ENCODE results near the gene VEGFD.
"Not testable (repeated sequence)": the region's sequence is repeated elsewhere in the genome, so short reads cannot be mapped to it uniquely, and the experiment has no call there.

The VEGFD gene

GRCh38 chrX:15358533-15358932, 25.7 kb downstream of the VEGFD start:
- DNase-seq: no peak

- DNase-seq: no peak
Observed at GRCh38 chrX:15356444-15356843, 27.8 kb downstream of the VEGFD start.

GRCh38 chrX:15350329-15350996, 33.8 kb downstream of the VEGFD start:
- DNase-seq: no peak

DNA sequence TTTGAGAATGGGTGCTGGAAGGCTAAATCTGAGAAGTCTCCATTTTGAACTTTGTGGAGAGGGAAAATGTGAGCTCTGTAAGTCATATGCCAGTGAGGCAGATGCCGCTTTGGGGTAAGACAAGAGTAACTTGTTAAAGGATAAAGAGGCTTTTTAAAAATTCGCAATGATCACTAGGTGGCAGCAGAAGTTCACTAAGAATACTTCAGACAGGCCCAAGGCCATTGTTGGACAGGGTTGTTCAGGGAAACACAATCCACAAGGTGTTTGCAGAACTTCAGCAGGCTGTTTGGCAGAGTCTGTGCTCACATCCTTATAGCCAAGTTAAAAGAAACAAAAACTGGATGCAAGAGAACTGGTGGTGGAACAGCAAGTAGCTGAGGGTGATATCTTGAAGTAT, 35.2 kb downstream of the VEGFD start:
- no peak for DNase-seq

DNA sequence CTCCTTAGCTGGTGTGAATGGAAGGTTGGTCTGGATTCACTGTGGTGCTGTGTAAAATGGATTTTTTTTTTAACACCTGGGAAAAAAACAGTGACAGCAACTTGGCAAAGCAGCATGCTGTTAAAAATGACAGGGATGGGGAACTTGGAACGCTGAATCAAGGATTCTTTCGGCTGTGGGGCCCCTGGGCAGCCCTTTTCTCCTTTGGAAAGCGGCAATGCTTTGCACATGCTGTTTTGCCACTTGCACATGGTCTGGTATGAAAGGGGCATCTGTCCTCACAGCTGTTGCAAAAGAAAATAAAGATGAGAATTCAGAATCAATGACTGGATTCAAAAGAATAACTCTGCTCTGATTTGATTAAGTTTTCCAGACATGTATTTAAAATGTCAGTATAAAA, 38.2 kb downstream of the VEGFD start:
- no peak for DNase-seq

DNA sequence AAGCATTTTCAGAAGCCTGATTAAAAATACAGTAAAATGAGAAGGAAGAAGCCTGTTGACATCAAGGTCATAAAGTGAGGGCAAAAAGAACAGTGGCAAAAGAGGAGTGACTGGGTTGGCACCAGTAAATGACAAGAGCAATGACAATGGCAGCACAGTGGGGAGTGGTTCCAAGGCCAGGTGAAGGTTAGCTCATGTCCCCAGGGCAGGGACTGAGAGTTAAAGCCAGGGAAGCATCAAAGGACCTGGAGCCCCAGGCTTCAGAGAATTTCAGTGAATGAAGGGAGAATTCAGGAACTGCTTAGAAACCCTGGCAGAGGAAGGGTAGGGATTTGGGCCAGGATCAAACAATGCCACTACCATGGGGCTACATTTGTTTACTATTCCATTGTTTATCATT, 40.1 kb downstream of the VEGFD start:
- no peak for DNase-seq

GRCh38 chrX:15343075-15343476, 41.1 kb downstream of the VEGFD start:
- no peak for DNase-seq

DNA sequence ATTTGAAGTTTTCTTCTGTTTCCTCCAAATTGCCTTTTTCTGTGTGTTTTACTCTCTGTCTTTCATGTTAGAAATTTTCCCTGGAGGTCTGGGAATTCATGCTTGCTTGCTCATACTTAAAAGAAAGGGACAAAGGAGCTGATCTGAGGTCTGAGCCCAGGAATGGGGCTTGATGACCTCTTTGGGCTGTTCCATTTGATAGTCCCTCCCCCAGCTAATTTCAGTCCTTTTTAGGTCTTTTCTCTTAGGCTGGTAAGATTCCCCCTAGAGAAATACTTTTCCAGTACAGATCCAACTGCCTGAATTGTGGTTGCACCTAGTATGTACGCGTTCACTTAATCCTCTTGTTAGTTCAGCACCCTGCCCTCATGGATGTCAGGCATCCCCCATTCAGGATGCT, 43.3 kb downstream of the VEGFD start:
- DNase-seq: no peak

GRCh38 chrX:15336023-15336413, 48.2 kb downstream of the VEGFD start:
- peak; percentile 76 for DNase-seq

GRCh38 chrX:15335135-15336022, 48.8 kb downstream of the VEGFD start, which contains the start of gene PIGA:
TSS of gene PIGA (minus strand) at chrX:15335523. CDS start at chrX:15331930, 3,593 bp downstream.
- DNase-seq: peak; percentile 96

DNA sequence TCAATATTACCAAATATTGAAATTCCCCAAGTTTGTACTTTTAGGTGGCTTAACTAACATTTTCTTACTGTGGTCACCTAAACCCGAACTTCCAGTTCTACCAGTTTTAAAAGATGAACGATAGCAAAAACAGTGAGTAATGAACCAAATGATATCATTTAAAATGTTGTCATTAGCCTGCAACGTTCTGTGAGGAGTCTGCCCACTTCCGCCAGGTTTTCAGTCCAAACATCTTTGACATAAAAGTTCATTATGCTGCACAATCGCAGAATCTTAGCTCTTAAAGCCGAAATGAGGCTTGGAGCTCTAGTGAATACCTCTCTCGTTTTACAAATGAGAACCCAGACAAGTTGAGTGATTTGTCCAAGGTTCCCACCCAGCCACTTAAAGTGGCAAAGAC, 49.7 kb downstream of the VEGFD start:
- no peak for DNase-seq

DNA sequence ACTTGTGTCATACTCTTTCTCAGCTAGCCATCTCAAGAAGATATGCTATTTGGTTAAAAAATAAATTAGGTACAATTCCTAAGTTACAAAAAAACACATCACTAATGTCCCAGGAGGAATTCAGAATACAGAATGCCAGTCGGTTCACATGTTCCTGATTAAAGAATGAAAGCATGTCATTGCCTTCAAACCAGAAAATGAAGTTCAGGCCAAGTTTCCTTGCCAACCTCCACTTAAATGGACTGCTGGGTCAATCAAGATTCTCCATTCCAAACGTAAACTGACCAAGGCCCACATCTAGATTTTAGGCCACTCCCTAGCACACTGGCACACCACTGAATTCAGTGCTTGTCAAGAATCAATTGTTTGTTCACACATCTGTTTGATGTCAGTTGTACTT, 55.4 kb downstream of the VEGFD start:
- DNase-seq: no peak

DNA sequence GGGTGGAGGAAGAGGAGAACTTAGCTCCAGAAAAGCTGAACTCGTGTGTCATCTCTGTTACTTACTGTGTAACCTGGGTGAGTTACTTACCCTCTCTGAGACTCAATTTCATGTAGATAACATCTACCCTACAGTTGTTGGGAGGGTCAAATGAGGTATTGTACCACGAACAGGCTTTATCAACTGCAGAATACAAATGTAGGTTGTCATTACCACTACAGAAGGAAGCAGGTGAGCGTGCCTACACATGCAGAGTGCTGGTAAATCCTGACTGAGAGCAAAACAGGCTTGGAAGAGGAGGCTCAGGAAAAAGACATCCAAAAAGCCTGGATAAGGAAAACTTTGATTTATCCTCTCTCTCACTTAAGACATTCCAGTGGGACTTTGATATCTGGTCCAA, 56.1 kb downstream of the VEGFD start:
- DNase-seq: no peak

DNA sequence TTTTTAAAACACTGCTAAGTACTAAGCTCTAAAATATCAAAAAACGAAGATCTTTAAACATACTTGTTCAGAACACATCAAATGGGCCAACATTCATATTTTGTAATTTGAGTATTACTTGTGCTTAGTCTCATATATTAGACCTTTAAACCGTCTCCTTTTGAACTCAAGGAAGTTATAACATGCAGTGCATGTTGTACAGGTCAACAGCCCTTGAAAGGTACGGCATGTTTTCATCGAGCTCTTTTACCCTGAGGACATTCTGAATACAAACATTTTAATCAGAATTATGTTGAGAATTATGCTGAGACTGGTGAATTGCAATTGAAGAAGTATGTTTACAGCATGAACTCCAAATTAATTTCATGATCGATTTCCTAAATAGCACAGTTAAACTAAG, 61.7 kb downstream of the VEGFD start:
- no peak for DNase-seq

DNA sequence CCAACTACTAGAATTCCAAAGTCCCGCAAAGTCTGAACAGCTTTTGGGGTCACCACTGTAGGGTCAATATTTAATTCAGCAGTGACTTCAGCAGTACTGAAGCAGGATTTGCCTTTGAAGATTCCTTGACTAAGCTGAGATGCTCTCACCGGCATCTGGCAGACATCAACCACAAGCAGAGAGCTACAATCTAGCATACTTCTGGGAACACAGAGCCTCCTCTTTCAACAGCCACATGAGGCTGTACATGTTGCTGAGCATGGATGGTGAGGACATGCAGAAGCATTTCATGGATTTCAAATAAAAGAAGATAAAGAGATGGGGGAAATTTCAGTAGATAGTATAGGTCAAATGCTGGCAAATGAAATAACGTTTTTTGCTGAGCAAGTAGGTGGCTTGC, 62.1 kb downstream of the VEGFD start:
- no peak for DNase-seq

DNA sequence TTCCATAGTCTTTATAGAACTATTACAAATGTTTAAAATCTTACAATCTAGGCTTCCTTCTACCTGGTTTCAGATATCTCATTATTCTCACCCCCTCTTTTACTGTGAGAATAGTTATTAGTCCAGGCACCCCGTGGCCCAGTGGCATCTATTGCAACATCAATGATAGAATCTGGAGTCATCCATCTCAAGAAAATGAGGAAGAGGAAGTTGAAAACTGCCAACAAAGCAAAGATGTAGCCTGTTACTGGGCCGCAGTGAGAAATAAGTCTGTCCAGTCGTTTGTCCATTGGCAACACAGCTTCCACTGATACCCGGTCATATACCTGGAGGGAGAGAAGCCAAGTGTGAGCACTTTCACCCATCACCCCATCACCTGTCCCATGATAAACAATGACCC, 62.8 kb downstream of the VEGFD start:
- peak; percentile 17 for DNase-seq

GRCh38 chrX:15320297-15320696, 63.9 kb downstream of the VEGFD start:
- DNase-seq: no peak

- no peak for DNase-seq
Observed at GRCh38 chrX:15319075-15319474, 65.1 kb downstream of the VEGFD start.

- no peak for DNase-seq
Observed at GRCh38 chrX:15315509-15315908, 68.7 kb downstream of the VEGFD start, which contains the start of gene ASB11. TSS of gene ASB11 (minus strand) at chrX:15315640. CDS start at chrX:15315605, 35 bp downstream.

- DNase-seq: no peak
Observed at GRCh38 chrX:15314472-15314871, 69.7 kb downstream of the VEGFD start.

GRCh38 chrX:15311119-15311518, 73.1 kb downstream of the VEGFD start:
- DNase-seq: no peak

DNA sequence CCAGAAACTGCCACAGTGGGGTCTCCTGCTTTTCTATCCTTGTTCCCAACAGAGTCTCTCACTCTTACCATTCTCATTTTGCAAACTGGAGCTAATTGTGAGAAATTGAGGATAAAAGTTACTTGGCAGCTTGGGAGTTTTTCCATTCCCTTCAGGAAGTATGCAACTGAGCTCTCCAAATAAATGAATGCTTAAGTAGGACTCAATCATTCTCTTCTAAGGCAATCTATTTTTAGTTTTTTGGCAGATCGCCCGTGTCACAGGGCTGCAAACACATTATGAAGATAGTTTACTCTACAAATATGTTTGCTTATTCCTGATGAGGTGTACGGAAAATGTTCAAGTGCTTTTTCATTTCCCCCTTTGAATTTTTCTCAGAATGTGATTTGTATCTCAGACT, 74.1 kb downstream of the VEGFD start:
- no peak for DNase-seq

DNA sequence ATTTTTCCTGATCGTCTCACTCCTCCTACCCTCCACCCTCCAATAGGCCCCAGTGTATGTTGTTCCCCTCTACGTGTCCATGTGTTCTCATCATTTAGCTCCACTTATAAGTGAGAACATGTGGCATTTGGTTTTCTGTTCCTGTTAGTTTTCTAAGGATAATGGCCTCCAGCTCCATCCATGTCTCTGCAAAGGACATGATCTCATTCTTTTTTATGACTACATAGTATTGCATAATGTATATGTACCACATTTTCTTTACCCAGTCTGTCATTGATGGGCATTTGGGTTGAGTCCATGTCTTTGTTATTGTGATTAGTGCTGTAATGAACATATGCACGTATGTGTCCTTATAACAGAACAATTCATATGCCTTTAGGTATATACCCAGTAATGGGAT, 78.3 kb downstream of the VEGFD start:
- not testable (repeated sequence) for DNase-seq

DNA sequence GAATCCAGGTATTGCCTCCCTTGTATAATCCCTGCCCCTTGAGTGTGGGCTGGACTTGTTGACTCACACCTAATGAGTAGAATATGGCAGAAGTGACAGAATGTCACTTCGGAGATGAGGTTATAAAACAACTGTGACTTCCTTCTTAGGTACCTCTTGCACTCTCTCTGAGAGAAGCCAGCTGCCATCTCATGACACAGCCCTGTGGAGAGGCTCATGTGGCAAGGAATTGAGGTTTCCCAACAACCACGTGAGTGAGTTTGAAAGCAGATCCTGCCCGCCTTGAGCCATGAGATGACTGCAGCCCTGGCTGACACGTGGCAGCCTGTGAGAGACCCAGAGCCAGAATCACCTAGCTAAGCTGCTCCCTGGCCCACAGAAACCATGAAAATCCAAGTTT, 82.3 kb downstream of the VEGFD start:
- DNase-seq: peak; percentile 57
